ENCODE data around the gene SLITRK2.

The SLITRK2 gene

GRCh38 chrX:145817331-145818185, at the start of gene SLITRK2:
TSS of gene SLITRK2 (plus strand) at chrX:145817829. CDS start at chrX:145822426, 4,597 bp downstream.
- no peak for DNase-seq

DNA sequence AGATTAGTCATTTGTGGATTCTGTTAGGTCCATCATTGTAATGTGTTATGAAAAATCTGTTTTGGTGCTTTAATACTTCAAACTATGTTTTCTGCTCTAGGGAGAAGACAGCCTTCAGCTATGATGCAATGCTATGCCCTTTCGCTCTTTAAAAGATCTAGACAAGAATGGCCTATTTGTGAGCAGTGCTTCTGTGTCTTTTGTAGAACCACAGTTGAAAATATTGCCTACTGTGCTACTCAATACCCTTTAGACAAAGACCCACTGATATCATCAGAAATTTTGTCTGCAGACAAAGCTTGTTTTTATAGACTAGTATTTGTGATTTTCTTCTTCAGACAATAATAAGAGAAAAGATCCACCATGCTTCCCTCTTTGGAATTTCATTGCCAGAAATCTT, 44.6 kb upstream of the SLITRK2 start:
- no peak for DNase-seq

DNA sequence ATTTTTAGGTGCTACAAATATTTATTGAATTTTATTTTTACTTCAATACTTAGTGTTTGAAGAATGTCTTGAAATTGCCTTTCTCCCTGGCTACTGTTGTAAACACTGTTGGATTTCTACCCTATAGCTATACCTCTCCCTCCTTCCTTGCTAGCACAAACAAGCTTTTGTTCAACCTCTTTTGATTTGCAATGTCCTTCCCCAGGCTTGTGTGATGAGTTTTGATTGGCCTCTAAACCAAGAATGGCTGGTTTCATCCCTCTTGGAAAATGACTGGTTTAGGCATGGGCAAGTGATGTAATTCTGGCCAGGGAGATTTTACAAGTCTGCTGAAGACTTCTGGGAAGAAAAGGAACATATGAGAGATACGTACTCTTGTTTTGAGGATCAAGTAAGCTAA, 25.3 kb upstream of the SLITRK2 start:
- DNase-seq, result no peak

- DNase-seq, result no peak
These were observed 14.1 kb upstream of the SLITRK2 start for GRCh38 chrX:145803508-145803907.

DNA sequence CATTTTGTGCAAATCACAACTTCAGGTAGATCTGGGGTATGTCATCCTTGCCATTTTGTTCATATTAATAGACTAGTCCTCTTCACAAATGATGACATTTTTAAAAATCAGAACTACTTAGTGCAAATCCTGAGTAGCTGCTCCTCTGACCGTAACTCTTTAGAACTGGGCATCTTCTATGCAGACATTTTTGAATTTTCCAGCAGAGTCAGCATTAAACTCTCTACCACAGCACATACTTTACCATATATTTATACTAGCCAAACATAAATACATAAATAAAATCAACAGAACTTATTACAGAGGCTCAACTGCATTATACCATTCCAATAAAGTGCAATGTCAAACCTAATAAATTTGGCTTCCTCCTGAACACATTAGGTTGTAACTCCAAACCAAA, 4.5 kb upstream of the SLITRK2 start:
- no peak for DNase-seq

GRCh38 chrX:145816601-145817315, 871 bp upstream of the SLITRK2 start:
- DNase-seq, result no peak

GRCh38 chrX:145818186-145819113, 821 bp downstream of the SLITRK2 start:
- no peak for DNase-seq

GRCh38 chrX:145820825-145821224, 3.2 kb downstream of the SLITRK2 start:
- no peak for DNase-seq

DNA sequence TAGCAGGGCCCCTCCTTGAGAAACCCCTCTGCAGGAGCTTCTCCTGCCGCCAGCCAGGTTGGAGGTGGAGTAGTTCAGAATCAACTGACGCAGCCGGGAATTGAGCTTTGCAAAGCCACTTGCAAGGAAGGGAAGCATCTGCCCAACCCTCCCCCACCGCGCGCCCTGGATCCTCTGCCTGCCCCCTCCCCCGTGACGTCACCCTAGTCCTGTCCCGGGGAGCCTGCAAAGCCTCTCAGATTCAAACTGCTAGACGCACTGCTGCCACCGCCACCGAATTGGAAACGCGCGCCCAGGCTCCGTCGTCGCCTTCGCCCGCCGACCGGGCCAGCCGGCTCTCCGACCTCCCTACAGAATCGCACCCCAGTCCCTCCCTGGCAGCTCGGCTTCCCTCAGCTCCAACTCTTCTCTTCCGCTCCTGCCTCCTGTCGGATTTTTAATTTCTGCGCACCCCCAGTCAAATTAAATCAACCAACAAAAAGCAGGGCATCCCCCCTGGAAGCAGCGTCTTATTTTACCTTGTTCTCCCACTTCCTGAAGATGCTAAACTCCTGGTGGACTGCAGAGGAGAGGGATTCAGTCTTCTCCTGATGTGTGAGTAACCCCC, 3.8 kb downstream of the SLITRK2 start:
- DNase-seq, result no peak

DNA sequence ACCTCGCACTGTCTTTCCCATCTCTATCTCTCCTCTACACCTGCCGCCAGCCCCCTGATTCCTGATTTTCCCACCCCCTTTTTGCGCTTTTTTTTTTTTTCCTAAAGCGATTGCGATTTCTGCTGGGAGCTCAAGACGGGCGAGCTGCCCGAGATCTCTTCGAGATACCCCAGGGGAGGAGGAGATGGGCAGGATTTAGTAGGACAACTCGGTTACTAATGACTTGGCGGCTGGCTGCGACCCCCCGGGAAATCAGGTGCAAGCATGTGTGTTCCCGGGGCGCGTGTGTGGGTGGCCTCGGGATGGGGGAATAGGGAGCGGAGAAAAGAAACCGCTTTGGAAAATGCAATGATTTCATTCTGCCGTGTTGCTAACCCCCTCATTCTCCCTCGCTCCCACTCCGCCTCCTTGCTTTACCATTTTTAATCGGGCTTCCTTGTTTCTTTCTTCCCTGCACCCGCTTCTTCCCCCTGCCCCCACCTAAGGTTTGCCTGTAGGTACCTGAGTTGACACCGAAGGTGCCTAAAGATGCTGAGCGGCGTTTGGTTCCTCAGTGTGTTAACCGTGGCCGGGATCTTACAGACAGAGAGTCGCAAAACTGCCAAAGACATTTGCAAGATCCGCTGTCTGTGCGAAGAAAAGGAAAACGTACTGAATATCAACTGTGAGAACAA, 4.4 kb downstream of the SLITRK2 start:
- no peak for DNase-seq

DNA sequence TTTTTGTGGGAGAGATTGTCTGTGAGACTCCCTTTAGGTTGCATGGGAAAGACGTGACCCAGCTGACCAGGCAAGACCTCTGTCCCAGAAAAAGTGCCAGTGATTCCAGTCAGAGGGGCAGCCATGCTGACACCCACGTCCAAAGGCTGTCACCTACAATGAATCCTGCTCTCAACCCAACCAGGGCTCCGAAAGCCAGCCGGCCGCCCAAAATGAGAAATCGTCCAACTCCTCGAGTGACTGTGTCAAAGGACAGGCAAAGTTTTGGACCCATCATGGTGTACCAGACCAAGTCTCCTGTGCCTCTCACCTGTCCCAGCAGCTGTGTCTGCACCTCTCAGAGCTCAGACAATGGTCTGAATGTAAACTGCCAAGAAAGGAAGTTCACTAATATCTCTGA, 5.5 kb downstream of the SLITRK2 start:
- DNase-seq, result no peak

GRCh38 chrX:145825896-145826295, 8.3 kb downstream of the SLITRK2 start:
- DNase-seq, result peak; percentile 40

DNA sequence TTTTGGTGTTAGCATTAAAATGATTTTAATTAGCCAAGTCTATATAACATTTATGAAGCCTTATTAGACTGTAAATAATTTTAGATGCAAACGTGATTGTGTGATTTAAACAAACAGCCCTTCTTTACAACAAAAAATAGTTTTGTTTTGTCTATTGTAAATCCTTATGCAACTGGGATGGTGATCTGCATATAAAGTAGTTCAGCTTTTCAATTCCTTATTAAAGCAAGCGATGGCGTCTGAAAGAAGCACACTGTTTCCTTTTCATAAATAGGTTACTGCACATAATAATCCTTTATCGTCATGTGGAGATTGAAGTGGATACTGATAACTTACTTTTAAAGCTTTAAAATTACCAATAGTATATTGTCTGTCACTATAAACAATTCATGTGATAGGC, 8.8 kb downstream of the SLITRK2 start:
- DNase-seq, result no peak

GRCh38 chrX:145832796-145833195, 15.2 kb downstream of the SLITRK2 start:
- DNase-seq, result no peak

DNA sequence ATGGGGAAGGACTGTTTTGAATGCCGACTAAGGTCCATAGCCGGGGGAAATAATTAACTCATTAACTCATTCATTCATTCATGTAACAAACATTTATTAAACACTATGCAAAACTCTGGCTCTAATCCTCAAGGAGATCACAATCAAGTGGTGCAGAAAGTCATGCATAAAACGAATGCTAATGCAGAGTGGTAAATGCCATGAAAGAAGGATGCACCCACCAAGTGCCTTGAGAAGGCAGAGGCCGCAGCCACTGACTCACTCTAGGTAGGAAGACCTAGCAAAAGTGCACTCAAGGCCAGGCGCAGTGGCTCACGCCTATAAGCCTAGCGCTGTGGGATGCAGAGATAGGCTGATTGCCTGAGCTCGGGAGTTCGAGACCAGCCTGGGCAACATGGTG, 22.9 kb downstream of the SLITRK2 start:
- no peak for DNase-seq

GRCh38 chrX:145843146-145843904, 25.7 kb downstream of the SLITRK2 start:
- no peak for DNase-seq

- no peak for DNase-seq
These were observed 27.3 kb downstream of the SLITRK2 start for GRCh38 chrX:145844886-145845285.

DNA sequence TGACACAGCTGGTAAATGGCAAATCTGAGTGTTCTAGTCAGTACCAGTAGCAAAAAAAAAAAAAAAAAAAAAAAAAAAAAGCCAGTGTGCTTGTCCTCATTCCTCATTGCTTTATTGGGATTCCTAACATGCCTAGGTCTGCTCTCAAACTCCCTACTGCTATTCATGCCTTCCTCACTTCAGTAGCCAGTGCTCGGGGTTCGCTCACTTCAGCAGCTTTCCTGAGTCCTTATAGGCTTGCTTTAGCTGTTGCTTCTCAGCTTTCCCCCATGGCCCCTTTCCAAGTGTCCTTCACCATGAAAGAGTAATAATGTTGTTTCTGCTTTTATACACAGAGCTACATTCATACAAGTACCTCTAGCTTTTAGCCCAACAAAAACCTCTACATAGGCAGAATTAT, 30.8 kb downstream of the SLITRK2 start:
- DNase-seq, result no peak

DNA sequence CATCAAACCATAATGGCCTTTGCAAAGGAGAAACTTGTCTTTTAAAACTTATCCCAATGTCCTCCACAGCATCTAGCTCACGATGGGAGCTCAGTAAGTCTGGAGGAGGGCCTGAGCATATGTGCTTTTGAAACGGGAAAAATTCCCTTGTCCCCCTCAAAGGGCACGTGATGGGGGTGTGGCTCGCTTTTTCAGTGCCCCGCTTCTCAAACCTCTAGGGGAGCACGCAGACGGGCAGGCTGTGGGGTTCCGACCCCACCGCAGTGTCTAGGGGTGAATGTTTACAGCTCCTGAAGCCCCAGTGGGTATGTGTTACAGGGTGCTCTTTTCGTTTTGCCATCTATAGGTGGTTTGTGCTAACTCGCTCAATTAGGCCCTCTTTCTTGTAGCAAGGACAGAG, 31.2 kb downstream of the SLITRK2 start:
- DNase-seq, result no peak

- no peak for DNase-seq
These were observed 35.6 kb downstream of the SLITRK2 start for GRCh38 chrX:145853181-145853580.

DNA sequence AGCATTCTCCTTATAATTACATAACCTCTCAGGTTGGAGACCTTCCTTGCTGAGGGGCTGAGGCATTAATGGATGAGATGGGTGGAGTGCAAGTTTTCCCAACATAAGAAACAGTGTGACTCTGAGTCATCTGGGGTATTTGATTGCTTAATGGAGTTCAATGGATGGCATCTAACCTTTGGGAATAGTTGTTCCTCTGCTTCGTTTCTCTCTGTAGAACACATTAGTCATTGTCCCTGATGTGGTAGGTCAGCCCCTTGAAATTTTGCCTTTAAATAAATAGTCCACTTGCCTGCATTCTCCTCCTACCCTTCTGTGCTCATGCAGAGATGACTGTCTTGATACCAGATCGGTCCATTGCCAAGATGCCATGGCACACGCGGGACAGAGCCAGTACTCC, 38.6 kb downstream of the SLITRK2 start:
- no peak for DNase-seq
